Epithelial cell of esophagus (primary cell): Measurements from ENCODE around the gene HOXC12.

Experiments used
- DNase-seq: peaks from one replicate; pipeline ENCODE4 v3.0.0; 2010; ENCODE audit warnings: low read depth
- H3K4me3 ChIP-seq: 2 replicates; pipeline ENCODE4 v1.5.1; 2011; ENCODE audit warnings: mild to moderate bottlenecking, low read length, control low read depth
- CTCF ChIP-seq: IDR thresholded peaks from 2 replicates; pipeline ENCODE4 v1.5.1; 2011; ENCODE audit warnings: low read depth, mild to moderate bottlenecking, low read length, control low read depth, inconsistent platforms; ENCODE audit not compliant: insufficient read depth; ENCODE audit errors: missing control alignments

The HOXC12 gene

DNA sequence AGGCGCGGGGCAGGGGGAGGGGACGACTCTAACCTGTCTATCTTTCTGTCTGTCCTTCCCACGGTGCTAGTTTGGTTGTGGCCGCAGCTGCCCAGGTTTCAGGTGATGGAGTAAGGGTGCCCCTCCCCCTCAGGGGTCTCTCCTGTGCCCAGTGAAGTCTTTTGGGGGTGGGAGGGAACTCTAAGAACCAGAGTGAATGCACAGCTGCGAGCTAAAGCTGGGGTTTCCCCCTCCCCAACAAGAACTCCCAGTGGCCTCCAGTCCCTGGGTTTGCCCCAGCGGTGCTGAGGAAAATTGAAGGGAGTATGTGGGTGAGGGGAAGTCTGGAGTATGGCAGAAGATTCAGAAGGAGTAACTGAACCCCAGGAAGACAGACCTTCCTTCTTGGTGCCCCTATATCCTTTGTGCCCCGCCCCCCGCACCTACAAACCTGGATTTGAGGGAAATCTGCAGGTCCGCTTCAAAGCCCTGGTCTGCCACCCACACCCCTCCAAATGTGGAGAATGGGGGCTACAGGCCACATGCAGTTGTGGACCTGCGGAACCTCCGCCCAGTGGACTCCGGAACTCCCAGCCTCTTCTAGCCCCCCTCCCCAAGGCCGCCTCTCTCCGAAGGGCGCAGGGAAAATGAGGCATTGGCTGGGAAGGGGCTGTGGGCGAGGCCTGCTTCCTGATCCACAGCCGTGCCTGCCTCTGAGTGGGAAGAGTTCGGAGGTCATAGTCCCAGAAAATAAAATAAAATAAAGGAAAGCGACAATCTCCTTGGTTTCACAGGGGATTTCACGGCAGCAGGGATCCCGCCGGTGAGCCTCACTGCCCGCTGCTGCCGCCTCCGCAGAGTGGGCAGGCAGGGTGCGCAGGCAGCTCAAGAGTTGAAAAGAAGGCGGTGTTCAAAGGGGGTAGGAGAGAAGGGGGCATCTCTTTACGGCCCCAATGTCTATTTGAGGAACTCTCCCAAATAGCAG is 41.8 kb downstream of the HOXC12 start:
- H3K4me3 ChIP-seq = no peak overlapping the region
- DNase-seq = no peak
- TF ChIP-seq CTCF = no peak

DNA sequence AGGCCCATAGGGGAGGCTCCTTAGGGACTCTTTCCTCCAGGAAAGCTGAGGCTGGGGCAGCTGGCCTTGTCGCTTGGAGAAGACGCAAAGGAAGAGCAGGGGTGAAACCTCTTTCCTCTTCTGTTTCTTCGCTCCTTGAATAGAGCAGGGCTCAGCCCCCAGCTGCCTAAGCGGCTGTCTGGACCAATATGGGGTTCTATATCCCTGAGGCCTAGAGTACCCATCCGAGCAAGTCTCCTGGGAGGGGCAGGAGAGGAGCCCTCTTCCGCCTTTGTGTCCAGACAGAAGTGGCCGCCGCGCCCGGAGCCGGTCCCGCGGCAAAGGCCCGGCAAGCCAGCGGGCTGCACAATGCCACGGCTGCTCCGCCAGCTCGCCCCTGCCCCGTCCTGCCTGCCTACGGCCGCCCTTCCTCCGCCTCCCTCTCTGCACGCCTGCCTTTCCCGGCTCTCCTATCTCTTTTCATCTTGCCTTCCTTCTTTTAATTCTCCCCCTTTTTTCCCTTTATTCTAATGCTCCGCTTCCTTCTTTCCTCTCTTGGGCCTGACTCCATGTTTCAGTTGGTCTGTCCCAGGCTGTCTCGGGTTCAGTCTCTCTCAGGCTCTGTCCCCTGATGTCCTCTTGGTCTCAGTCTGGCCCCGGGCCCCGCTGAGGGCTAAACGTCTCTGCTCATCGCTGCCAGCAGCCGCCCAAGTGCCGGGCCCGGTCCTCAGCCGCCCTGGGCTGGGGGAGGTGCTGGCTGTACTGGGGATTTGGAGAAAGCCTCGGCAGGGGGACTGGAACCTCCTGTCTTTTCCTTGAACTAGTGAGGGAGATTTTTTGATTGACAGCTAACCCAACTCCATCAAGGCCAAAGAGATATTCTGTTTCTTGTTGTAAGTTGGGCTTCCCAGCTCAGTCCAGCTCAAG is 42.8 kb downstream of the HOXC12 start:
- DNase-seq = no peak
- no peak for TF ChIP-seq CTCF
- H3K4me3 ChIP-seq = no peak overlapping the region

DNA sequence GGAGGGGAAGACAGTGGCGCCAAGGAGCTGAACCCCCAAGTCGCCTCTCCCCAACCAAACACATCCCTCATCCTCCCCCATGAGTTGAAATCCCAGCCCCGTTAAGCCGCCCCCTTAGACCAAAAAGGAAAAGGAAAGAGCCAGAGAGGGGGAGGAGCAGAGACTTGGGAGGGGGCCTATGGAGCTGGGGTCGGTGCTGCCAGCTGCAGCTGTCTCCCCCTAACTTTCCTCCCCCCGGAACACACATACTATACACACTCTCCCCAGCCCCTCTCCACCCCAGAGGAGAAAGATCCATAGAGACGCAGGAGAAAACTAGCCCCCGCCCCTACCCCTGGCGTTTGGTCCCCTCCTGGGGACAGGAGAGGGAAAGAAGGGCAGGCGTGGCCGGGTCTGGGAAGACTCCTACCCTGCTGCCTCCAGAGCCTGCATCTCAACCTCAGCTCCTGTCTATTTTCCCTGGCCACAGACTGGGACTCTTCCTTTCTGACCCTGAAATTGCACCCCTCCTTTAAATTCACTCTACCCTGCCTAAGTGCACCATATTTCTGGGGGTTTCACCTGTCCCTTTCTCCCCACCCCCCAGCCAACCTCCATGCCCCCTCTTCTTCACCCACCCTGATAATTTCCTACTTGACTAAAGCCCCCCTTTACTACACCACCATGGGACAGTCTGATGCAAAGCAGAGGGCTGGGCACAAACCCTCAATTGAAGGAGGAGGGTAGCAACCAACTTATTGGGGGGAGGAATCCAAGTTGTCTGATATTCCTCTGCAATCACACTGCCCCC is 43.6 kb downstream of the HOXC12 start:
- no peak for TF ChIP-seq CTCF
- H3K4me3 ChIP-seq = no peak overlapping the region
- no peak for DNase-seq

- DNase-seq = no peak
- TF ChIP-seq CTCF = no peak
- no peak overlapping the region for H3K4me3 ChIP-seq
Observed at GRCh38 chr12:53998900-53999236, 44.2 kb downstream of the HOXC12 start.

DNA sequence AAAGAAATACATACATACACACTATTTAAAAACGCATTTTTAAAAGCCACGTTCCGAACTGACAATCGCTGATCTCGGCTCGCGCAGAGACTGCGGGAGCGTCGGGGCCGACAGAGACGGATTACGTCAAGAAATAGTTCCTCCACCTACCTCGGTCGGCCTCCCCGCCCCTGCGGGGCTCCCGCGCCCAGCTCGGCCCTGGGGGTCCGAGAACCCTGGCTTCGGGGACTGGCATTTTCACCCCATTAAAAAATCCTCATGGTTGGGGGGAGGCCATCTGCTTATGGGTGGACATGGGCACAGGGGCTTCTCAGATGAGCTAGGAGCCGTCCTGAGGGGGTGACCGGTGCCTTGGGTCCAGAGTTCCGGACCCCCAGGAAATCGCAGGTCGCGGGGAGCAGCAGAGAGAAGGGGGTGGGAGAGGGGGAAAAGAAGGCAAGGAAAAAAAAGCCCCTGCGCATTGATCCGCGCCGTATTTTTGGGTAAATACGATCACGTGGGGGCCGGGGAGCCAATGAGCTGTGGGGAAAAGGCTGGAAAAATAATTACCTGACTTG is 44.9 kb downstream of the HOXC12 start:
- DNase-seq = peak; percentile 60
- TF ChIP-seq CTCF = no peak
- H3K4me3 ChIP-seq = peak overlapping the region; percentile 33

GRCh38 chr12:54000116-54001114 is 45.7 kb downstream of the HOXC12 start, which contains the start of gene HOXC9:
Gene HOXC9, plus strand, starts transcription at chr12:54000161. Its CDS starts 28 bp downstream, at chr12:54000189.
- DNase-seq = no peak

More at GRCh38 chr12:54000116-54001114, 45.7 kb downstream of the HOXC12 start, which contains the start of gene HOXC9:
- no peak for TF ChIP-seq CTCF
- peak within 1 kb of the TSS; percentile 33 for H3K4me3 ChIP-seq
